NB4 (cell line): Measurements from ENCODE around the gene PHF20.
"Not testable (repeated sequence)": the region's sequence is repeated elsewhere in the genome, so short reads cannot be mapped to it uniquely, and the experiment has no call there.

Source experiments
- DNase-seq: peaks from one replicate; pipeline ENCODE4 v3.0.0; 2010; ENCODE audit warnings: low read depth
- H3K4me3 ChIP-seq: one replicate; pipeline ENCODE4 v1.5.1; 2011; ENCODE audit warnings: mild to moderate bottlenecking, low read depth, low read length, moderate library complexity
- CTCF ChIP-seq: IDR thresholded peaks from one replicate; pipeline ENCODE4 v1.5.1; 2012; ENCODE audit warnings: low read depth, low read length
- MAX ChIP-seq: IDR thresholded peaks from 2 replicates; pipeline ENCODE4 v1.6.1; 2011; ENCODE audit warnings: low read depth, low read length
- MYC ChIP-seq: IDR thresholded peaks from 2 replicates; pipeline ENCODE4 v1.6.1; 2011; ENCODE audit warnings: low read depth, low read length
- POLR2A ChIP-seq: IDR thresholded peaks from 2 replicates; pipeline ENCODE4 v1.6.1; 2011; ENCODE audit warnings: mild to moderate bottlenecking; ENCODE audit not compliant: insufficient read length; ENCODE audit errors: extremely low read depth

The PHF20 gene

GRCh38 chr20:35842361-35842760 is 70.5 kb downstream of the PHF20 start:
- H3K4me3 ChIP-seq = no peak overlapping the region
- TF ChIP-seq MAX = no peak
- TF ChIP-seq POLR2A = no peak
- TF ChIP-seq MYC = no peak
- no peak for TF ChIP-seq CTCF
- DNase-seq = no peak

GRCh38 chr20:35843894-35844293 is 72.1 kb downstream of the PHF20 start:
- not testable (repeated sequence) for DNase-seq, H3K4me3 ChIP-seq

- no peak overlapping the region for H3K4me3 ChIP-seq
- TF ChIP-seq CTCF (no peak), POLR2A (no peak), MAX (no peak), MYC (no peak)
- no peak for DNase-seq
Measured at GRCh38 chr20:35845561-35845960, 73.7 kb downstream of the PHF20 start.

GRCh38 chr20:35849706-35850105 is 77.9 kb downstream of the PHF20 start:
- H3K4me3 ChIP-seq = no peak overlapping the region
- TF ChIP-seq POLR2A = no peak
- TF ChIP-seq CTCF = no peak
- TF ChIP-seq MAX = no peak
- no peak for TF ChIP-seq MYC
- DNase-seq = no peak

GRCh38 chr20:35851659-35852058 is 79.8 kb downstream of the PHF20 start:
- DNase-seq, H3K4me3 ChIP-seq: not testable (repeated sequence)

GRCh38 chr20:35854713-35855348 is 83.0 kb downstream of the PHF20 start:
- no peak overlapping the region for H3K4me3 ChIP-seq
- TF ChIP-seq CTCF = no peak
- TF ChIP-seq MAX = no peak
- no peak for TF ChIP-seq MYC
- TF ChIP-seq POLR2A = no peak
- DNase-seq = no peak

GRCh38 chr20:35855641-35856040 is 83.8 kb downstream of the PHF20 start:
- DNase-seq, H3K4me3 ChIP-seq: not testable (repeated sequence)
